GM12874 (cell line): ENCODE data around the gene VCP.

Experiments used
- TF ChIP-seq, protein P1 (sequence below): IDR thresholded peaks from 2 replicates; pipeline ENCODE4 v1.5.1; 2011; ENCODE audit warnings: low read depth, mild to moderate bottlenecking, control low read depth, low read length, moderate library complexity; ENCODE audit not compliant: insufficient read depth

VCP gene

DNA sequence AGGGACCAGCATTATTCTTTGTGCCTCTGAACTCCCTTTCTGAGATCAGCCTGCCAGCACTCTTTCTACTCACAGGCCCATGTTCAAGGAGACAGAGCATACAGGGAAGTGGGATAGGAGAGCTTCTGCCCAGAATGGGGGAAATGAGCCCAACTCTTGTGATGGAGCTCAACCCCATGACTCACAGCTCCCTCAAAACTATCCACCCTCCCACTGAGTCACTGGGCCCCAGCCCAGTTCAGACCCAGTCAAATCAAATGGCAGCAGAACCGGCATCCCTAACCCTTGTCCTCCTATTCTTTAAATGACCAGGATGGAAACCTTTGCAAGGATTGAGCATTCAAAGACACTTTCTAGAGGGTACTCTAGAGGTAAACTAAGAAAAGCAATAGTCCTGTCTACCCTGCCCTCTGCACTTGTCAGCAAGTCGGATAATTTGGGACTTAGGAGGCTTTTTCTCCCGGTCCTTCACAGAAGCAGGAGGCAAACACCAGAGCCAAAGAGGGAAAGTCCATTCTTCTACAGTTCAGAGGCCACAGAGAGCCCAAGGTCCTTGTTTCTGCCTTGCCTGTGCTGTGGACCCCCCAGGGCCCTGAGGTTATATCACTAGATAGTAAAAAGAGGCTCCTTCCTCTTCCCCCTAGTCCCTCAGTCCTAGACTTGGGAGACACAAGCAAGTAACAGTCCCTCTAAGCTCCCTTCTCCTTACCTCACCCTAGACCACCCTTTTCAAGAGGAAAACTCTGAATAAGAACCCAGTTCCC is 40.0 kb upstream of the VCP start:
- TF ChIP-seq, protein P1, sequence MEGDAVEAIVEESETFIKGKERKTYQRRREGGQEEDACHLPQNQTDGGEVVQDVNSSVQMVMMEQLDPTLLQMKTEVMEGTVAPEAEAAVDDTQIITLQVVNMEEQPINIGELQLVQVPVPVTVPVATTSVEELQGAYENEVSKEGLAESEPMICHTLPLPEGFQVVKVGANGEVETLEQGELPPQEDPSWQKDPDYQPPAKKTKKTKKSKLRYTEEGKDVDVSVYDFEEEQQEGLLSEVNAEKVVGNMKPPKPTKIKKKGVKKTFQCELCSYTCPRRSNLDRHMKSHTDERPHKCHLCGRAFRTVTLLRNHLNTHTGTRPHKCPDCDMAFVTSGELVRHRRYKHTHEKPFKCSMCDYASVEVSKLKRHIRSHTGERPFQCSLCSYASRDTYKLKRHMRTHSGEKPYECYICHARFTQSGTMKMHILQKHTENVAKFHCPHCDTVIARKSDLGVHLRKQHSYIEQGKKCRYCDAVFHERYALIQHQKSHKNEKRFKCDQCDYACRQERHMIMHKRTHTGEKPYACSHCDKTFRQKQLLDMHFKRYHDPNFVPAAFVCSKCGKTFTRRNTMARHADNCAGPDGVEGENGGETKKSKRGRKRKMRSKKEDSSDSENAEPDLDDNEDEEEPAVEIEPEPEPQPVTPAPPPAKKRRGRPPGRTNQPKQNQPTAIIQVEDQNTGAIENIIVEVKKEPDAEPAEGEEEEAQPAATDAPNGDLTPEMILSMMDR = no peak

DNA sequence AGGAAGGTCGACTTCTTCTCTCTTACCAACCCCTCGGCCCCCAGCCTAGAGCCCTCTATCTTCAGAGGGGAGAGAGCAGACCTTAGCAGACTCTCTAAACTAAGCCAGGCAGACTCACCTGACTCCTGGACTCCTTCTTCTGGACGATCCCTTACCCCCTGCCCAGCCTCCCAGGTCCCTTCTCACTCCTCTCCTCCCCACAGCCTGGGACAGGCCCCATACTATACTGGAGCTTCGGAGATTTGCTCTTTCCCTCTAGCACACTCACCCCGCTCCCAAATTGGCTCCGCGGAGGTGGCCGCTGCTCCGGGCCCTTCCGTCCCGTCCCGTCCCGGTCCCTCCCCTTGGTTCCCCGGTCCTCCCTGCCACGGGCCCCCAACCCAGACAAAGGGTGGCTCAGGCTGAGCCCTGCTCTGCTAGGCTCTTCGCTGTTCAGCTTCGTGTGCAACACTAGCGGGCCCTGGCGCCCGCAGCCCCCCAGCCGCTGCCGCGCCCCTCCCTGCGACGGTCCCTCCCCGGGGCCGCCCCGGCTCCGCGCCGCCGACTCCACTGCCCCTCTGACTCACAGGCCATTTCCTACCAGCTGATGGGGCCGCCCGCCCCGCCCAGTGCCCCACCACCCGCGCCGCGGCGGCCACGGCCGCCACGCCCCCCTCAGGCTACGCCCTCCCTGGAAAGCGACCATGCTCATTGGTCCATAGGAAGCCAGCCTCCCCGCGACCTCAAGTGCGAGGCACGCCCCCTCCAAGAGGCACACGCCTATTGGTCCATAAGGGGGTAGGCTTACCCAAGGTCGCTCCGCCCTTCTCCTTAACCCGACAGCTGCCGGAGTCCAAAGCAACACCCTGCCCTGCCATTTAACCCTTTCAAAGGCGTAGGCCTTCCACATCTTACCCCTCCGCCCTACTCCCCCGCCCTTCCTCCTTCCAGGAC is 38.8 kb upstream of the VCP start:
- TF ChIP-seq, protein P1 = no peak

DNA sequence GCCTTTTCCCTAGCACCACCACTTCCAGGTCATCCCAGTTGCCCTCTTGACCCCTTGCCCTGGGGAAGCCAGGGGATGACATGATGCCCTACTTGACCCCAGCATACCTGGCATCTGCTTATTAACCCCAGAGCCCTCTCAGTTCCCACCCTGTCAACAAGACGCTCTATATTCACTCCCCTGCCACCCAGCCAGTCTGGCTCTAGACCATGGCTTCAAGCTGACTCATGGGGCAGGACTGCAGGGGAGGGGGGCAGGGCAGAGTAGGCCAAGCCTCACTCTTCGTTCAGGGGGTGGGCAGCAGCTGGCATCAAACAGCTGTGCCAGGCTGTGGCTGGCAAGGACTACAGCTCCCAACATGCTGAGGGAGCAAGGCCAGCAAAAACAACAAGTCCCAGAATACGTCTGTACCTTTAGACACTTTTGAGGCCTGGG is 37.9 kb upstream of the VCP start:
- TF ChIP-seq, protein P1 = no peak

DNA sequence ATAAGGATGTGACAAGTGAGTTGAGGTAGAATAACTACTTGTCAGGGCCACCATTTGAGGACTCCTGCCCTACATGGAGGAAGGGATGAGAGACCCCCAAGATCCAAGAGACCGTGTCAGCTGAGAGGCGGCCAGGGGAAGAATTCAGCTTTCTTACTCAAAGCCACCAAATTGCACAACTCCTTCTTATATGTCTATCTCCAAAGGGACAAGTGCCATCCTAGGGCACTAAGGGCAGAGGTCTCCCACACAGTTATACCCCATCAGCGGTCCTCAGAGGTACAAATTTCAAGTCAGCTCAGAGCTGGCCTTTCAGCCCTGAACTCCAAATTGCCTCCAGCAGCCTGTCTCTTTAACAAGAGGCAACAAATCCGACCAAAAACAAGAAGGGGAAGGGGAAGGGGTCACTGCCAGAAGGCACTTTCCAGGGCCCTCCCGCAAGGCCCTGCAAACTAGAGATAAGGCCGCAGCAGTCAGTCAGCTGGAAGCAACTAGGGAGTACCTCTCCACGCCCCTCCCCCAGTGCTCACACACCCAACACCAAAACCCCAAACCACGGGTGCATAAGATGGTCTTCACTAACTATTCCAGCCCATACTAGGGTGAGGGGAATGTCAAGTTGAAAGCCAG is 36.6 kb upstream of the VCP start:
- TF ChIP-seq, protein P1 = no peak

DNA sequence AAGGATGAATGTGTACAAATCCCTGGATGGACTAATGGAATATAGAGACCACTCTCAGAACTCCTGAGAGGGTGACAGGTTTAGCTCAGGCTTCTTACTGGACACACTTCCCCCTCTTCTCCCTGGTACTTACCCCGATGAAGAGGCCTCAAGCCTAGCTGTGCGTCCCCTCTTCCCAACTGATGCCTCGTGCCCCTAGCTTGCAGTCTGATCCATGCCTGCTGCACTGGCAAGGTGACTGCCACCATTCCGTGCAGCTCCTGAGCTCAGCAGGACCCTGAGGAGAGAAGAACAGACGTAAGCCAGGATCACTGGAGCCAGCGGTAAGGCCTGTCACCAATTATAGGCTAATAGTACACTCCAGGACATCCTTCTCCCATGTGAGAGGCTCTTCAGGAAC is 36.0 kb upstream of the VCP start:
- TF ChIP-seq, protein P1 = no peak

DNA sequence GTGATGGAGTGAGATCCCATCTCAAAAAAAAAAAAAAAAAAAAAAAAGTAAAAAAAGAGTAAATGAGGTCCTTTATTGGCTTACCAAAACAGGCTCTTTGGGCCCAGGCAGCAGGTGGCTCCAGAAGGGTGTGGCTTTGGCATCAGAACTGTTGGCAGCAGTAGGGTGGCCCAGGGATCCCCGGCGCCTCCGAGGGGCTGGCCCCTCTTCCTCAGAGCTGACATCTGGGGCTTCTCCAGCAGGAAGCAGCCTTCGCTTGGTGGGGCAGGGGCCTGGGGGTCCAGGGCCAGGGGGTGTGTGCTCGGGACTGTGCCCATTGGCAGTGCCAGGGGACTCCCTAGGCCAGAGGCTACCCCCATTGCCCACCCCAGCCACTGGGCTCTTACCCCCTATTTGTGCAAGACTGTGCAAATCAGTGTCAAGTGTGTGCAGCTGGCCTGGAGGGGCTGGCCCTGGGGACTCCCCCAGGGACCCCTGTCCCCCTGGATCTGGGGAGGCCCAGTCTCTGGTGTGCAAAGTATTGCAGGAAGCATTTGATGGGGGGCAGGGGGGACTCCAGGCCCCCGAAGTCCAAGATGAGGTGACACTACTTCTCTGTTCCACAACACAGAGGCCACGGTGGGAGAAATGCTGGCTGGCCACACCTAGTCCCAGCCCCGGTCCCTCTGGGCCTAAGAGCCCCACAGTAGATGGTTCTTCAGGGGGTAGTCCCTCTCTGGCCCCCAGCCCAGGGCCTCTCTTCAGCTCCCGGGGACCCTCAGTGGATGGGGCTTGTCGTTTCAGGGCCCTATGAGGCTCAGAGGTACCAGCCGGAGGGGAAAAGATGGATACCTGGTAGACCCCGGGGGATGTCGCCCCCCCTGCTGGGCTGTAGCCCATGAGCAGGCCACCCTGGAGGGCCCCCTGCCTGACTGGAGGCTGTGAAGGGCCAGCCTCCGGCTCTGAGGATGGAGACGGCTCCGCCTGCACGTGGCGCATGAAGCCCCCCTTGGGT is 35.2 kb upstream of the VCP start:
- TF ChIP-seq, protein P1 = no peak
